ENCODE data around the gene STK10. TPM values are rescaled to one million over a fixed set of nuclear protein-coding genes. Genes with fewer than 3 reads are reported as not detected.

STK10 gene
- total and polyA plus RNA-seq, 2 of the 8 experiments (the other 6 are each of a cell fraction or from before 2014, with no cell fraction given), result 10.5 to 21.4 TPM

GRCh38 chr5:172031894-172032461, 156.0 kb downstream of the STK10 start (continued):
- TF ChIP-seq CHD7 (IDR thresholded peaks at IDR 0.05; ENCODE audit: insufficient replicate concordance, low read length) (no peak), CHD1 (IDR thresholded peaks at IDR 0.05; ENCODE audit: low read depth, low read length) (no peak), RAD21 (IDR thresholded peaks at IDR 0.05 in 1 of 2, conservative IDR thresholded peaks at IDR 0.05 in 1 of 2; ENCODE audit: low read depth in 2 of 2, low read length in 2 of 2) (no peak), HDAC6 (IDR thresholded peaks at IDR 0.05; ENCODE audit: low read depth, low read length) (no peak), EZH2 (IDR thresholded peaks at IDR 0.05; ENCODE audit: low read depth, low read length, severe bottlenecking) (no peak), POU5F1 (IDR thresholded peaks at IDR 0.05; ENCODE audit: low read depth, low read length) (no peak)

All from H1 (cell line).